C1 segment of cervical spinal cord (tissue), 14 donors: ENCODE results near the gene APOC3.
"Not testable (repeated sequence)": the region's sequence is repeated elsewhere in the genome, so short reads cannot be mapped to it uniquely, and the experiment has no call there.

Source experiments
- DNase-seq, 14 donors: peaks; one replicate each; lab custom pipeline; 2025; lab: John Stamatoyannopoulos, UW

Gene APOC3

GRCh38 chr11:116830184-116830912 lies 641 bp downstream of the APOC3 start:
- DNase-seq, result no peak

GRCh38 chr11:116831790-116832349 lies 2.2 kb downstream of the APOC3 start:
- DNase-seq, result no peak

- DNase-seq, result no peak
These were observed 2.9 kb downstream of the APOC3 start for GRCh38 chr11:116832350-116833290.

- no peak for DNase-seq
These were observed 3.7 kb downstream of the APOC3 start for GRCh38 chr11:116833491-116833815.

- DNase-seq, result no peak
These were observed 4.3 kb downstream of the APOC3 start for GRCh38 chr11:116833816-116834534.

GRCh38 chr11:116834535-116835041 lies 4.9 kb downstream of the APOC3 start:
- DNase-seq, result not testable (repeated sequence)

- no peak for DNase-seq
These were observed 5.5 kb downstream of the APOC3 start for GRCh38 chr11:116835042-116835772.

- peak in 13 of 14 donors; percentile 29 to 84 (median 71) for DNase-seq
These were observed 6.3 kb downstream of the APOC3 start for GRCh38 chr11:116835791-116836631.

- no peak for DNase-seq
These were observed 6.9 kb downstream of the APOC3 start for GRCh38 chr11:116836632-116836991.

GRCh38 chr11:116837231-116838091 lies 7.8 kb downstream of the APOC3 start, which contains the start of gene APOA1:
Gene APOA1 (minus strand): TSS chr11:116837622. CDS start chr11:116837387, 235 bp downstream.
- DNase-seq, result no peak

- DNase-seq, result no peak
These were observed 8.8 kb downstream of the APOC3 start for GRCh38 chr11:116838321-116839084.

GRCh38 chr11:116840224-116840745 lies 10.6 kb downstream of the APOC3 start:
- peak in 2 of 14 donors; percentile 9 to 10 for DNase-seq

- DNase-seq, result no peak
These were observed 11.1 kb downstream of the APOC3 start for GRCh38 chr11:116840746-116841296.

- DNase-seq, result no peak
These were observed 12.4 kb downstream of the APOC3 start for GRCh38 chr11:116842117-116842516.

GRCh38 chr11:116842909-116843308 lies 13.2 kb downstream of the APOC3 start:
- no peak for DNase-seq

- DNase-seq, result no peak
These were observed 14.0 kb downstream of the APOC3 start for GRCh38 chr11:116843661-116844060.

- DNase-seq, result no peak
These were observed 15.0 kb downstream of the APOC3 start for GRCh38 chr11:116844722-116845121.

- no peak for DNase-seq
These were observed 17.9 kb downstream of the APOC3 start for GRCh38 chr11:116847612-116848011.
